Ishikawa (cell line): ENCODE measurements around the gene PRRT1B.
A peak's percentile ranks its signal among the peaks of the same experiment; 100 is the strongest.

ENCODE experiments used
- CEBPB ChIP-seq: IDR thresholded peaks from 2 replicates; pipeline ENCODE4 v1.6.1; 2012
- CREB1 ChIP-seq: IDR thresholded peaks from 2 replicates; pipeline ENCODE4 v1.6.1; 2012; ENCODE audit warnings: low read depth
- EGR1 ChIP-seq: IDR thresholded peaks from 2 replicates; pipeline ENCODE4 v1.6.1; 2012
- EP300 ChIP-seq: IDR thresholded peaks from 2 replicates; pipeline ENCODE4 v1.6.1; 2012; ENCODE audit warnings: borderline replicate concordance
- FOXM1 ChIP-seq: IDR thresholded peaks from 2 replicates; pipeline ENCODE4 v1.6.1; 2012; ENCODE audit warnings: low read depth, borderline replicate concordance
- NFIC ChIP-seq: IDR thresholded peaks from 2 replicates; pipeline ENCODE4 v1.6.1; 2012
- RAD21 ChIP-seq: IDR thresholded peaks from 2 replicates; pipeline ENCODE4 v1.6.1; 2012; ENCODE audit warnings: low read depth
- TAF1 ChIP-seq: IDR thresholded peaks from 2 replicates; pipeline ENCODE4 v1.6.1; 2012; ENCODE audit warnings: low read depth, mild to moderate bottlenecking
- TCF12 ChIP-seq: IDR thresholded peaks from 2 replicates; pipeline ENCODE4 v1.6.1; 2012; ENCODE audit warnings: low read depth
- TEAD4 ChIP-seq: IDR thresholded peaks from 2 replicates; pipeline ENCODE4 v1.6.1; 2012
- YY1 ChIP-seq: IDR thresholded peaks from 2 replicates; pipeline ENCODE4 v1.6.1; 2012; ENCODE audit warnings: low read depth
- ZBTB7A ChIP-seq: IDR thresholded peaks from 2 replicates; pipeline ENCODE4 v1.6.1; 2012; ENCODE audit warnings: low read depth
- TF ChIP-seq, protein P1 (sequence below): IDR thresholded peaks from 2 replicates; pipeline ENCODE4 v1.6.1; 2012
- TF ChIP-seq, protein P2 (sequence below): IDR thresholded peaks from 2 replicates; pipeline ENCODE4 v1.6.1; 2012
- TF ChIP-seq, protein P3 (sequence below): IDR thresholded peaks from 2 replicates; pipeline ENCODE4 v1.6.1; 2012; ENCODE audit warnings: low read depth, mild to moderate bottlenecking

The PRRT1B gene

DNA sequence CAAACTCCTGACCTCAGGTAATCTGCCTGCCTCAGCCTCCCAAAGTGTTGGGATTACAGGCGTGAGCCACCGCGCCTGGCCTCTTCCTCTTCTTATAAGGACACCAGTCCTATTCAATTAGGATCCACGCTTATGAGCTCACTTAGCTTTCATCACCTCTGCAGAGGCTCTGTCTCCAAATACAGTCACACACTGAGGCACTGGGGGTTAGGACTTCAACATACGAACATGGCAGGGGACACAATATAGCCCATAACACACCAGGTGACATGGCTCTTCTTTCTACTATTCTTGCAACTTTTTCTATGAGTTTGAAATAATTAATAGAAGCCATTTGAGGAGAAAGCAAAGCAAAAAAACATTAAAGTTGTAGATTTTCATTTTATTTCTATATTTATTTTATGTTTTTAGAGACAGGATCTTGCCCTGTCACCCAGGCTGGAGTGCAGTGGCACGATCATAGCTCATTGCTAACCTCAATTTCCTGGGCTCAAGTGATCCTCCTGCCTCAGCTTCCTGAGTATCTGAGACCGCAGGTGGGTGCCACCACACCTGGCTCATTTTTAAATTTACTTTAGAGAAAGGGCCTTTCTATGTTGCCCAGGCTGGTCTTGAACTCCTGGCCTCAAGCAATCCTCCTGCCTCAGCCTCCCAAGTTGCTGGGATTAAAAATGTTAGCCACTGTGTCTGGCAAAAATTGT, 6.0 kb upstream of the PRRT1B start:
- no peak for TF ChIP-seq FOXM1
- no peak for TF ChIP-seq YY1

DNA sequence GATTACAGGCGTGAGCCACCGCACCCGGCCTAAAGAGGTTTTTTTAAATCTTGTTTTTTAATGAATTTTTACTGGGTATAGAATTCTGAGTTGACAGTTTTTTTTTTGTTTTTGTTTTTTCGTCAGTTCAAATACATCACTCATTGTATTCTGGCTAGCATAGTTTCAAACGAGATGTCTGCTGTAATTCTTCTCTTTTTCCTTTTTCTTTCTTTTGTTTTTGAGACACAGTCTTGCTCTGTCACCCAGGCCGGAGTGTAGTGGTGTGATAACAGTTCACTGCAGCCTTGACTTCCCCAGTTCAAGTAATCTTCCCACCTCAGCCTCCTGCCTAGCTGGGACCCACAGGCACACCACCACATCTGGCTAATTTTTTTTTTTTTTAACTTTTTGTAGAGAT, 2.2 kb upstream of the PRRT1B start:
- TF ChIP-seq RAD21, result no peak
- TF ChIP-seq CEBPB, result no peak
- TF ChIP-seq, protein P1, sequence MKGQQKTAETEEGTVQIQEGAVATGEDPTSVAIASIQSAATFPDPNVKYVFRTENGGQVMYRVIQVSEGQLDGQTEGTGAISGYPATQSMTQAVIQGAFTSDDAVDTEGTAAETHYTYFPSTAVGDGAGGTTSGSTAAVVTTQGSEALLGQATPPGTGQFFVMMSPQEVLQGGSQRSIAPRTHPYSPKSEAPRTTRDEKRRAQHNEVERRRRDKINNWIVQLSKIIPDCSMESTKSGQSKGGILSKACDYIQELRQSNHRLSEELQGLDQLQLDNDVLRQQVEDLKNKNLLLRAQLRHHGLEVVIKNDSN, result no peak
- no peak for TF ChIP-seq TCF12
- TF ChIP-seq, protein P2, sequence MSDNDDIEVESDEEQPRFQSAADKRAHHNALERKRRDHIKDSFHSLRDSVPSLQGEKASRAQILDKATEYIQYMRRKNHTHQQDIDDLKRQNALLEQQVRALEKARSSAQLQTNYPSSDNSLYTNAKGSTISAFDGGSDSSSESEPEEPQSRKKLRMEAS, result no peak
- no peak for TF ChIP-seq NFIC
- TF ChIP-seq TAF1, result no peak
- no peak for TF ChIP-seq TEAD4
- no peak for TF ChIP-seq ZBTB7A
- TF ChIP-seq EP300, result no peak
- TF ChIP-seq, protein P3, sequence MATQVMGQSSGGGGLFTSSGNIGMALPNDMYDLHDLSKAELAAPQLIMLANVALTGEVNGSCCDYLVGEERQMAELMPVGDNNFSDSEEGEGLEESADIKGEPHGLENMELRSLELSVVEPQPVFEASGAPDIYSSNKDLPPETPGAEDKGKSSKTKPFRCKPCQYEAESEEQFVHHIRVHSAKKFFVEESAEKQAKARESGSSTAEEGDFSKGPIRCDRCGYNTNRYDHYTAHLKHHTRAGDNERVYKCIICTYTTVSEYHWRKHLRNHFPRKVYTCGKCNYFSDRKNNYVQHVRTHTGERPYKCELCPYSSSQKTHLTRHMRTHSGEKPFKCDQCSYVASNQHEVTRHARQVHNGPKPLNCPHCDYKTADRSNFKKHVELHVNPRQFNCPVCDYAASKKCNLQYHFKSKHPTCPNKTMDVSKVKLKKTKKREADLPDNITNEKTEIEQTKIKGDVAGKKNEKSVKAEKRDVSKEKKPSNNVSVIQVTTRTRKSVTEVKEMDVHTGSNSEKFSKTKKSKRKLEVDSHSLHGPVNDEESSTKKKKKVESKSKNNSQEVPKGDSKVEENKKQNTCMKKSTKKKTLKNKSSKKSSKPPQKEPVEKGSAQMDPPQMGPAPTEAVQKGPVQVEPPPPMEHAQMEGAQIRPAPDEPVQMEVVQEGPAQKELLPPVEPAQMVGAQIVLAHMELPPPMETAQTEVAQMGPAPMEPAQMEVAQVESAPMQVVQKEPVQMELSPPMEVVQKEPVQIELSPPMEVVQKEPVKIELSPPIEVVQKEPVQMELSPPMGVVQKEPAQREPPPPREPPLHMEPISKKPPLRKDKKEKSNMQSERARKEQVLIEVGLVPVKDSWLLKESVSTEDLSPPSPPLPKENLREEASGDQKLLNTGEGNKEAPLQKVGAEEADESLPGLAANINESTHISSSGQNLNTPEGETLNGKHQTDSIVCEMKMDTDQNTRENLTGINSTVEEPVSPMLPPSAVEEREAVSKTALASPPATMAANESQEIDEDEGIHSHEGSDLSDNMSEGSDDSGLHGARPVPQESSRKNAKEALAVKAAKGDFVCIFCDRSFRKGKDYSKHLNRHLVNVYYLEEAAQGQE, result no peak
- no peak for TF ChIP-seq EGR1
- no peak for TF ChIP-seq FOXM1
- TF ChIP-seq CREB1, result no peak
- no peak for TF ChIP-seq YY1

DNA sequence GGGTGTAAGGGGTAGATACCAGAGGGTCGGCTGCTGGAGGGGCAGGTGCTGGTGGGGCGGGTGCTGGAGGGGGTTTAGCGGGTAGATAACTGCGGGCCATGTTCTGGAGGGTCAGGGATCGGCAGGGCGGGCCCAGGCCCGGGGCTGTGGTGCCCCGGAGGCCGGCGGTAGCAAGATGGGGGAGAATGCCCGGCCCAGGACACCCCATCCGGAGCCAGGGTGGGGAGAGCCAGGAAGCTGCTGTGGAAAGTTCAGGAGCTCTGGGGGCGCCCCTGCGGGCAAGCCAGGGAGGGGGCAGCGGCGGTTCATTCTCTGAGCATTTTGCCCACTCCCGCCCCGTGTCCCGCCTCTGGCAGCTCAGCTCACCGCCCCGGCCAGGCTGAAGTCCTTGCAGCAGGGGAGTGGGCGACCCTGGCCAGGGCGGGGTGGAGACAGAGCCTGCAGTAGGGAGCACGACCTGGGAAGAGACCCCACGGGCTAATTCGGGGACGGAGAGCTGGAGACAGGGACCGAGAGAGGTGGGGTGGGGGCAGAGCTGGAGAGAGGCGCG, 538 bp downstream of the PRRT1B start:
- TF ChIP-seq TAF1, result 0 out of 2 replicates have a peak, but pooled peaks have one; percentile 23
- TF ChIP-seq CEBPB, result no peak
- peak; percentile 46; the same call in 1 of the 2 replicates for TF ChIP-seq ZBTB7A

DNA sequence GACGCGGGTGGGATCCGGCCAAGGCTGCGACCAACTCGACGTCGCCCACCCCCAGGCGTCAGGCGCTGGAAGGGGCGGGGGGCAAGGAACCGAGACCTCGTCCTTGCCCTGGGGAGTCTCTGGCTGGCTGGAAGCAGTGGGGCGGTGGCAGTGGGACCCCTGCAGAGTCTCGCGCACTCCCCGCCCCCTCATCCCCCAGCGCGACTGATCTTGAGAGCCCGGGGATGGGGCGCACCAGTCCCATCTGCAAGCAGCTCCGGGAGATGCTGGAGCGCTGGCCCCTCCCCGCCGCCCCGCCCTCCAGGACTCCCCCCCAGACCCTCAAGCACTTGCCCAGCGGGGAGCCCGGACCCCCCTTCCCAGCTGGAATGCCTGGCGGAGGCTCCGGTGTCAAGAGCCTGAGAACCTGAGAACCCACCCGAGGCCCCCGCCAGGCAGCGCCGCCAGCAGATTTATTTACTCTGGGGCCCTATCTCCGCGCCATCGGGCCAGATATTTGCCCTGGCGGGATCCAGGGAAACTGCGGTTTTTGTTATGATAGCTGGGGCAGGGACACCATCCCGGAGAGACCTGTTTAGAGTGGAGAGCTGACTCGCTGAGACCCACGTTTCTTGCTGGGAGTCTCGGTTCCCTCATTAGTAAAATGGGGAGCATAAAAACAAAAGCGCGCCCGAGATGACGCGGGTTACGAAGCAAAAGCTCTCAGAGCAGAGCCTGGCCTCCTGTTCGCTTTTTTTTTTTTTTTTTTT, 1.2 kb downstream of the PRRT1B start:
- TF ChIP-seq ZBTB7A, result peak; percentile 8; the same call in 1 of the 2 replicates
- no peak for TF ChIP-seq TAF1
- TF ChIP-seq NFIC, result no peak
- no peak for TF ChIP-seq TCF12

DNA sequence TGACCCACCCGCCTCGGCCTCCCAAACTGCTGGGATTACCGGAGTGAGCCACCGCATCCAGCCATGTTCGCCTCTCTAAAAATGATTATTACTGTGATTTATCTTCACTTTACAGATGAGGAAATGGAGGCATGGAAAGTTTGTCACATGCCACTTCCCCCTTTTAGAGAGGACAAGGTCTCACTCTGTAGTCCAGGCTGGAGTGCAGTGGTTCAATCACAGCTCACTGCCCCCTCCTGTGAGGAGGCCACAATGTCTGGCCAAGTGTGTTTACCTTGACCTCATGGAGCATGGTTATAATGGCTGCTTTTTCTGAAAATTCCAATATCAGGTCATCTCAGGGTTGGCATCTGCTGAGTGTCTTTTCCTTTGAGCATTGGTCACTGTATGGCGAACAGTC, 6.7 kb downstream of the PRRT1B start:
- TF ChIP-seq EP300, result no peak
- TF ChIP-seq ZBTB7A, result no peak
- TF ChIP-seq, protein P2, result no peak
- TF ChIP-seq EGR1, result no peak
- no peak for TF ChIP-seq TAF1
- no peak for TF ChIP-seq CEBPB
- TF ChIP-seq FOXM1, result no peak
- no peak for TF ChIP-seq TEAD4
- TF ChIP-seq, protein P1, result no peak
- TF ChIP-seq, protein P3, result no peak

DNA sequence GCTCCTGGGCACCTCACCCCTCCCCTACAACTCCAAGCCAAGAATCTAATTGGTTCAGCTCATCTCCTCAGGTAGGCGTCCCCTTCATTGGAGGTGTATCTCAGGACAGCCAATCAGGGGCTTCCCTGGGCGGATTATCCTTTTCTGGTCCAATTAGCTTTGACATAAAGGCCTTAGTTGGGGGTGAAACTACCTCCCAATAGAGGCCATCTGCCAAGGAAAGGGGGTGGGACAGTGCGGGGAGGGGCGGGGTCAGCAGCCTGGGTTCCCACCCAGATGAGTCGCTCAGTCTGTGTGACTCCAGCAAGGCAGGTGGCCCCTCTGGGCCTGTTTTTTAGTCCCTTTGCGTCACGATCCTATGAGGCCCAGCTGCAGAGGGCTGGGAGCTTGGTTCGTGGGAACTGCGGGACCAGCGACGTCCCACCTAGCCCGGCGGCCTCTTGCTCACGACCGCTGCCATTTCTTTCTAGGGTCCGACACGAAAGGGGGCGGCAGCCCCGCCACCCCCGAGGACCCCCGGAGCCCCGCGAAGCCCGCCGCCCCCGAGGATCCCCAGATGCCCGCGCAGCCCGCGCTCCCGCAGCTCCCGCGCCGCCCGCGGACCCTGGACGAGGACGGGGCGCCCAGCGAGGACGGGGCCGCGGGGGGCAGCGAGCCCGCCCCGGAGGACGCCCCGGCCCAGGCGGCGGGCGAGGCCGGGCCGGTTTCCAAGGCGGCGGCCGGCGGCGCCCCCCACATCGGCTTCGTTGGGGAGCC, 8.9 kb downstream of the PRRT1B start:
- TF ChIP-seq, protein P3, result no peak
- TF ChIP-seq TAF1, result no peak
- TF ChIP-seq EGR1, result no peak
- TF ChIP-seq ZBTB7A, result no peak
- no peak for TF ChIP-seq CEBPB
- no peak for TF ChIP-seq RAD21
- TF ChIP-seq TCF12, result no peak
- no peak for TF ChIP-seq FOXM1
- no peak for TF ChIP-seq TEAD4
- no peak for TF ChIP-seq EP300
